Thyroid gland (tissue), 4 donors: ENCODE measurements around the gene DRG2.

Experiments
- CTCF ChIP-seq, 6 experiments: fragments of 200-600 bp in 3 of 6; fragments of 450-650 bp in 3 of 6; sonication (generic) in 3 of 6; IDR thresholded peaks; one replicate each; pipeline ENCODE4 v1.5.1; 2016 to 2019; ENCODE audit warnings: antibody characterized with exemption in 6 of 6, mild to moderate bottlenecking in 2 of 6, inconsistent platforms in 1 of 6, moderate library complexity in 1 of 6
- POLR2A ChIP-seq, 2 donors: fragments of 450-650 bp; IDR thresholded peaks; one replicate each; pipeline ENCODE4 v1.6.1; 2017; ENCODE audit warnings: antibody characterized with exemption in 2 of 2, mild to moderate bottlenecking in 2 of 2, moderate library complexity in 1 of 2

GRCh38 chr17:18138065-18138749 is 50.5 kb downstream of the DRG2 start:
- no peak for TF ChIP-seq CTCF (IDR thresholded peaks at IDR 0.05)
- no peak for TF ChIP-seq POLR2A (IDR thresholded peaks at IDR 0.05)
